Stimulated activated naive CD8-positive, alpha-beta T cell treated with anti-CD3 and anti-CD28 coated beads, Interleukin-15, amount 100 ng/mL, for 72 hours (primary cell): ENCODE measurements around the gene EFNB2.

Source experiments
- ATAC-seq: fragments of 150-1000 bp; cut with Tn5 transposase; 2 replicates; pipeline ENCODE4 v1.10.0; 2021; ENCODE audit warnings: mild to moderate bottlenecking, moderate library complexity
- DNase-seq, 2 donors: peaks; one replicate each; pipeline ENCODE4 v3.0.0; 2021 to 2022
- H3K27ac Mint-ChIP-seq, 2 donors: one replicate each; pipeline ENCODE4 v1.8.0; 2022; ENCODE audit warnings: mild to moderate bottlenecking in 2 of 2, mixed read lengths in 2 of 2, moderate library complexity in 2 of 2
- H3K27me3 Mint-ChIP-seq: one replicate; pipeline ENCODE4 v1.8.0; 2022; ENCODE audit warnings: mixed read lengths
- H3K4me1 Mint-ChIP-seq: one replicate; pipeline ENCODE4 v1.8.0; 2022; ENCODE audit warnings: mild to moderate bottlenecking, mixed read lengths
- H3K4me3 Mint-ChIP-seq, 2 donors: one replicate each; pipeline ENCODE4 v1.8.0; 2022; ENCODE audit warnings: mild to moderate bottlenecking in 2 of 2, mixed read lengths in 2 of 2, moderate library complexity in 1 of 2
- H3K9me3 Mint-ChIP-seq, 2 donors: one replicate each; pipeline ENCODE4 v1.8.0; 2022; ENCODE audit warnings: mixed read lengths in 2 of 2

EFNB2 gene

GRCh38 chr13:106490569-106491321, 44.7 kb downstream of the EFNB2 start:
- Mint-ChIP-seq H3K27ac (no peak overlapping the region), H3K4me3 (peak overlapping the region; percentile 55 to 58), H3K27me3 (peaks cover 83% of the 10 kb centered on the region), H3K4me1 (peaks cover 31% of the 10 kb centered on the region), H3K9me3 (no peaks in the 10 kb centered on the region)
- no peak for ATAC-seq
- no peak for DNase-seq

- Mint-ChIP-seq H3K27me3 (peaks cover 85% of the 10 kb centered on the region), H3K4me1 (peaks cover 31% of the 10 kb centered on the region), H3K9me3 (no peaks in the 10 kb centered on the region), H3K4me3 (no peak overlapping the region), H3K27ac (no peak overlapping the region)
- ATAC-seq, result no peak
- DNase-seq, result no peak
Measured at GRCh38 chr13:106489849-106490568, 45.5 kb downstream of the EFNB2 start.

GRCh38 chr13:106488686-106489085, 46.8 kb downstream of the EFNB2 start:
- Mint-ChIP-seq H3K4me3 (no peak overlapping the region), H3K27ac (no peak overlapping the region), H3K4me1 (peaks cover 29% of the 10 kb centered on the region), H3K27me3 (peaks cover 95% of the 10 kb centered on the region), H3K9me3 (no peaks in the 10 kb centered on the region)
- no peak for DNase-seq
- ATAC-seq, result no peak

- no peak overlapping the region for H3K4me3 Mint-ChIP-seq
- peaks cover 95% of the 10 kb centered on the region for H3K27me3 Mint-ChIP-seq
- no peak for DNase-seq
- peaks cover 23% of the 10 kb centered on the region for H3K4me1 Mint-ChIP-seq
- no peaks in the 10 kb centered on the region for H3K9me3 Mint-ChIP-seq
- ATAC-seq, result no peak
- H3K27ac Mint-ChIP-seq, result no peak overlapping the region
Measured at GRCh38 chr13:106488076-106488475, 47.4 kb downstream of the EFNB2 start.

- Mint-ChIP-seq H3K27ac (no peak overlapping the region), H3K9me3 (no peaks in the 10 kb centered on the region), H3K4me3 (no peak overlapping the region), H3K27me3 (peaks cover 94% of the 10 kb centered on the region), H3K4me1 (peaks cover 15% of the 10 kb centered on the region)
- no peak for DNase-seq
- no peak for ATAC-seq
Measured at GRCh38 chr13:106487129-106487528, 48.3 kb downstream of the EFNB2 start.

GRCh38 chr13:106486287-106486686, 49.2 kb downstream of the EFNB2 start:
- H3K9me3 Mint-ChIP-seq, result no peaks in the 10 kb centered on the region
- no peak for DNase-seq
- peaks cover 92% of the 10 kb centered on the region for H3K27me3 Mint-ChIP-seq
- H3K4me1 Mint-ChIP-seq, result peaks cover 9% of the 10 kb centered on the region
- H3K4me3 Mint-ChIP-seq, result no peak overlapping the region
- H3K27ac Mint-ChIP-seq, result no peak overlapping the region
- ATAC-seq, result no peak

- H3K4me3 Mint-ChIP-seq, result no peak overlapping the region
- no peak for DNase-seq
- H3K27me3 Mint-ChIP-seq, result peaks cover 95% of the 10 kb centered on the region
- no peaks in the 10 kb centered on the region for H3K9me3 Mint-ChIP-seq
- no peak for ATAC-seq
- H3K27ac Mint-ChIP-seq, result no peak overlapping the region
- no peaks in the 10 kb centered on the region for H3K4me1 Mint-ChIP-seq
Measured at GRCh38 chr13:106484537-106485193, 50.8 kb downstream of the EFNB2 start.

GRCh38 chr13:106484084-106484483, 51.4 kb downstream of the EFNB2 start:
- peaks cover 91% of the 10 kb centered on the region for H3K27me3 Mint-ChIP-seq
- no peak for DNase-seq
- no peaks in the 10 kb centered on the region for H3K4me1 Mint-ChIP-seq
- no peaks in the 10 kb centered on the region for H3K9me3 Mint-ChIP-seq
- H3K4me3 Mint-ChIP-seq, result no peak overlapping the region
- no peak for ATAC-seq
- no peak overlapping the region for H3K27ac Mint-ChIP-seq

- H3K4me1 Mint-ChIP-seq, result no peaks in the 10 kb centered on the region
- peaks cover 72% of the 10 kb centered on the region for H3K27me3 Mint-ChIP-seq
- no peaks in the 10 kb centered on the region for H3K9me3 Mint-ChIP-seq
- H3K4me3 Mint-ChIP-seq, result no peak overlapping the region
- ATAC-seq (no peak), DNase-seq (no peak)
- no peak overlapping the region for H3K27ac Mint-ChIP-seq
Measured at GRCh38 chr13:106481919-106482318, 53.5 kb downstream of the EFNB2 start.

GRCh38 chr13:106480351-106480910, 55.0 kb downstream of the EFNB2 start:
- H3K27me3 Mint-ChIP-seq, result peaks cover 57% of the 10 kb centered on the region
- ATAC-seq (no peak), DNase-seq (no peak)
- H3K4me3 Mint-ChIP-seq, result no peak overlapping the region
- H3K9me3 Mint-ChIP-seq, result no peaks in the 10 kb centered on the region
- no peaks in the 10 kb centered on the region for H3K4me1 Mint-ChIP-seq
- H3K27ac Mint-ChIP-seq, result no peak overlapping the region

- Mint-ChIP-seq H3K4me3 (no peak overlapping the region), H3K27ac (no peak overlapping the region), H3K9me3 (no peaks in the 10 kb centered on the region), H3K27me3 (peaks cover 52% of the 10 kb centered on the region), H3K4me1 (no peaks in the 10 kb centered on the region)
- DNase-seq (no peak), ATAC-seq (no peak)
Measured at GRCh38 chr13:106479929-106480328, 55.5 kb downstream of the EFNB2 start.

GRCh38 chr13:106478116-106478515, 57.3 kb downstream of the EFNB2 start:
- H3K27me3 Mint-ChIP-seq, result peaks cover 34% of the 10 kb centered on the region

GRCh38 chr13:106477303-106477702, 58.2 kb downstream of the EFNB2 start:
- DNase-seq (no peak), ATAC-seq (no peak)
- no peaks in the 10 kb centered on the region for H3K9me3 Mint-ChIP-seq
- no peaks in the 10 kb centered on the region for H3K4me1 Mint-ChIP-seq
- H3K27me3 Mint-ChIP-seq, result peaks cover 26% of the 10 kb centered on the region
- no peak overlapping the region for H3K27ac Mint-ChIP-seq
- H3K4me3 Mint-ChIP-seq, result no peak overlapping the region

More at GRCh38 chr13:106478116-106478515, 57.3 kb downstream of the EFNB2 start:
- H3K9me3 Mint-ChIP-seq, result no peaks in the 10 kb centered on the region
- no peak for ATAC-seq
- DNase-seq, result no peak
- no peak overlapping the region for H3K27ac Mint-ChIP-seq
- H3K4me3 Mint-ChIP-seq, result no peak overlapping the region
- no peaks in the 10 kb centered on the region for H3K4me1 Mint-ChIP-seq

- DNase-seq (no peak), ATAC-seq (no peak)
- no peak overlapping the region for H3K4me3 Mint-ChIP-seq
- peaks cover 13% of the 10 kb centered on the region for H3K27me3 Mint-ChIP-seq
- no peaks in the 10 kb centered on the region for H3K9me3 Mint-ChIP-seq
- H3K4me1 Mint-ChIP-seq, result no peaks in the 10 kb centered on the region
- no peak overlapping the region for H3K27ac Mint-ChIP-seq
Measured at GRCh38 chr13:106475852-106476251, 59.6 kb downstream of the EFNB2 start.

GRCh38 chr13:106474912-106475311, 60.5 kb downstream of the EFNB2 start:
- ATAC-seq, result no peak
- H3K27ac Mint-ChIP-seq, result no peak overlapping the region

GRCh38 chr13:106473154-106473553, 62.3 kb downstream of the EFNB2 start:
- Mint-ChIP-seq H3K4me1 (no peaks in the 10 kb centered on the region), H3K4me3 (no peak overlapping the region), H3K9me3 (no peaks in the 10 kb centered on the region), H3K27me3 (no peaks in the 10 kb centered on the region), H3K27ac (no peak overlapping the region)
- ATAC-seq, result no peak
- no peak for DNase-seq

More at GRCh38 chr13:106474912-106475311, 60.5 kb downstream of the EFNB2 start:
- no peak for DNase-seq
- peaks cover 4% of the 10 kb centered on the region for H3K27me3 Mint-ChIP-seq
- H3K4me3 Mint-ChIP-seq, result no peak overlapping the region
- H3K4me1 Mint-ChIP-seq, result no peaks in the 10 kb centered on the region
- H3K9me3 Mint-ChIP-seq, result no peaks in the 10 kb centered on the region
